Measurements from ENCODE around the gene SRBD1.
A peak's percentile ranks its signal among the peaks of the same experiment; 100 is the strongest.

SRBD1 gene

GRCh38 chr2:45401431-45401922 lies 209.6 kb downstream of the SRBD1 start:
- no peak for TF ChIP-seq GATA2 (IDR thresholded peaks at IDR 0.05; ENCODE audit: low read depth, low read length)
- no peak for TF ChIP-seq GATA3 (IDR thresholded peaks at IDR 0.05; ENCODE audit: low read depth, low read length)

- TF ChIP-seq GATA3 (IDR thresholded peaks at IDR 0.05; ENCODE audit: low read depth, low read length) = peak; percentile 94
- peak; percentile 64; the same call in 1 of the 2 replicates for TF ChIP-seq GATA2 (IDR thresholded peaks at IDR 0.05; ENCODE audit: low read depth, low read length)
These were observed 211.9 kb downstream of the SRBD1 start for GRCh38 chr2:45399040-45399784.

- TF ChIP-seq GATA2 (IDR thresholded peaks at IDR 0.05; ENCODE audit: low read depth, low read length) = no peak
These were observed 213.8 kb downstream of the SRBD1 start for GRCh38 chr2:45397292-45397691.

- no peak for TF ChIP-seq GATA2 (IDR thresholded peaks at IDR 0.05; ENCODE audit: low read depth, low read length)
- TF ChIP-seq GATA3 (IDR thresholded peaks at IDR 0.05; ENCODE audit: low read depth, low read length) = no peak
These were observed 214.4 kb downstream of the SRBD1 start for GRCh38 chr2:45396671-45397070.

GRCh38 chr2:45394842-45395241 lies 216.2 kb downstream of the SRBD1 start:
- TF ChIP-seq GATA2 (IDR thresholded peaks at IDR 0.05; ENCODE audit: low read depth, low read length) = no peak
- no peak for TF ChIP-seq GATA3 (IDR thresholded peaks at IDR 0.05; ENCODE audit: low read depth, low read length)

GRCh38 chr2:45394216-45394615 lies 216.9 kb downstream of the SRBD1 start:
- TF ChIP-seq GATA3 (IDR thresholded peaks at IDR 0.05; ENCODE audit: low read depth, low read length) (no peak), GATA2 (IDR thresholded peaks at IDR 0.05; ENCODE audit: low read depth, low read length) (no peak)

- TF ChIP-seq GATA3 (IDR thresholded peaks at IDR 0.05; ENCODE audit: low read depth, low read length) = 0 out of 2 replicates have a peak, but pooled peaks have one; percentile 13
- TF ChIP-seq GATA2 (IDR thresholded peaks at IDR 0.05; ENCODE audit: low read depth, low read length) = no peak
These were observed 219.2 kb downstream of the SRBD1 start for GRCh38 chr2:45391866-45392265.

- no peak for TF ChIP-seq GATA3 (IDR thresholded peaks at IDR 0.05; ENCODE audit: low read depth, low read length)
- no peak for TF ChIP-seq GATA2 (IDR thresholded peaks at IDR 0.05; ENCODE audit: low read depth, low read length)
These were observed 220.2 kb downstream of the SRBD1 start for GRCh38 chr2:45390861-45391260.

- TF ChIP-seq GATA2 (IDR thresholded peaks at IDR 0.05; ENCODE audit: low read depth, low read length) (no peak), GATA3 (IDR thresholded peaks at IDR 0.05; ENCODE audit: low read depth, low read length) (no peak)
These were observed 220.6 kb downstream of the SRBD1 start for GRCh38 chr2:45390441-45390840.

- TF ChIP-seq GATA3 (IDR thresholded peaks at IDR 0.05; ENCODE audit: low read depth, low read length) (no peak), GATA2 (IDR thresholded peaks at IDR 0.05; ENCODE audit: low read depth, low read length) (no peak)
These were observed 222.4 kb downstream of the SRBD1 start for GRCh38 chr2:45388541-45389100.

GRCh38 chr2:45382744-45383143 lies 228.3 kb downstream of the SRBD1 start:
- no peak for TF ChIP-seq GATA2 (IDR thresholded peaks at IDR 0.05; ENCODE audit: low read depth, low read length)
- no peak for TF ChIP-seq GATA3 (IDR thresholded peaks at IDR 0.05; ENCODE audit: low read depth, low read length)

GRCh38 chr2:45380131-45380836 lies 230.8 kb downstream of the SRBD1 start:
- TF ChIP-seq GATA3 (IDR thresholded peaks at IDR 0.05; ENCODE audit: low read depth, low read length) = no peak
- no peak for TF ChIP-seq GATA2 (IDR thresholded peaks at IDR 0.05; ENCODE audit: low read depth, low read length)

GRCh38 chr2:45379399-45380087 lies 231.5 kb downstream of the SRBD1 start:
- TF ChIP-seq GATA3 (IDR thresholded peaks at IDR 0.05; ENCODE audit: low read depth, low read length) (no peak), GATA2 (IDR thresholded peaks at IDR 0.05; ENCODE audit: low read depth, low read length) (no peak)

GRCh38 chr2:45373534-45373933 lies 237.5 kb downstream of the SRBD1 start:
- TF ChIP-seq GATA3 (IDR thresholded peaks at IDR 0.05; ENCODE audit: low read depth, low read length) (no peak), GATA2 (IDR thresholded peaks at IDR 0.05; ENCODE audit: low read depth, low read length) (no peak)
